GM12865 (cell line): ENCODE measurements around the gene VCAM1.

Experiments
- DNase-seq: peaks from one replicate; pipeline ENCODE4 v3.0.0; 2010; ENCODE audit warnings: low read depth
- H3K4me3 ChIP-seq: 2 replicates; pipeline ENCODE4 v1.5.1; 2011; ENCODE audit warnings: mild to moderate bottlenecking, low read depth, low read length, control low read depth
- CTCF ChIP-seq: IDR thresholded peaks from 2 replicates; pipeline ENCODE4 v1.5.1; 2011; ENCODE audit warnings: low read length, control low read depth, low read depth, inconsistent platforms; ENCODE audit not compliant: insufficient read depth; ENCODE audit errors: missing control alignments

Gene VCAM1

GRCh38 chr1:100759188-100759587 lies 39.6 kb downstream of the VCAM1 start:
- TF ChIP-seq CTCF, result no peak
- DNase-seq, result no peak
- H3K4me3 ChIP-seq, result no peak overlapping the region

GRCh38 chr1:100760511-100760910 lies 41.0 kb downstream of the VCAM1 start:
- H3K4me3 ChIP-seq, result no peak overlapping the region
- TF ChIP-seq CTCF, result no peak
- no peak for DNase-seq

- no peak for TF ChIP-seq CTCF
- no peak for DNase-seq
- no peak overlapping the region for H3K4me3 ChIP-seq
These were observed 42.9 kb downstream of the VCAM1 start for GRCh38 chr1:100762461-100762860.

GRCh38 chr1:100767176-100767890 lies 47.8 kb downstream of the VCAM1 start:
- H3K4me3 ChIP-seq, result no peak overlapping the region
- no peak for DNase-seq
- TF ChIP-seq CTCF, result no peak

GRCh38 chr1:100769323-100769722 lies 49.8 kb downstream of the VCAM1 start:
- no peak for TF ChIP-seq CTCF
- no peak for DNase-seq
- no peak overlapping the region for H3K4me3 ChIP-seq

- no peak overlapping the region for H3K4me3 ChIP-seq
- no peak for TF ChIP-seq CTCF
- no peak for DNase-seq
These were observed 50.5 kb downstream of the VCAM1 start for GRCh38 chr1:100769906-100770646.

- no peak overlapping the region for H3K4me3 ChIP-seq
- TF ChIP-seq CTCF, result no peak
- DNase-seq, result no peak
These were observed 53.9 kb downstream of the VCAM1 start for GRCh38 chr1:100773444-100773843.
